Neural cell (in vitro differentiated cells): ENCODE data around the gene NFASC. TPM values are rescaled to one million over a fixed set of nuclear protein-coding genes. Genes with fewer than 3 reads are reported as not detected.

ENCODE experiments used
- H2AFZ ChIP-seq: fragments of 200-600, 300-800 bp; sonication (generic), shearing (Covaris generic); 2 replicates; pipeline ENCODE4 v1.6.0; 2014; ENCODE audit warnings: low read depth, mild to moderate bottlenecking, antibody characterized with exemption, low read length, moderate library complexity
- H3F3A ChIP-seq: fragments of 200-600 bp; shearing (Covaris generic); 2 replicates; pipeline ENCODE4 v1.6.1; 2016; ENCODE audit warnings: mild to moderate bottlenecking, moderate library complexity, mixed read lengths, antibody characterized with exemption, low read length; ENCODE audit not compliant: insufficient read depth, poor library complexity, severe bottlenecking
- H3K27ac ChIP-seq: fragments of 200-600, 300-800 bp; sonication (generic), shearing (Covaris generic); 2 replicates; pipeline ENCODE4 v1.5.1; 2014; ENCODE audit warnings: mild to moderate bottlenecking, low read length, moderate library complexity
- H3K27me3 ChIP-seq: fragments of 300-800, 200-600 bp; sonication (generic), shearing (Covaris generic); 2 replicates; pipeline ENCODE4 v1.6.0; 2014; ENCODE audit warnings: mild to moderate bottlenecking, low read depth, low read length, moderate library complexity; ENCODE audit not compliant: insufficient read depth
- H3K36me3 ChIP-seq: fragments of 300-800, 200-600 bp; sonication (generic), shearing (Covaris generic); 2 replicates; pipeline ENCODE4 v1.5.1; 2014; ENCODE audit warnings: mild to moderate bottlenecking, antibody characterized with exemption, low read length, moderate library complexity; ENCODE audit not compliant: insufficient read depth
- H3K4me2 ChIP-seq: fragments of 300-800, 200-600 bp; sonication (generic), shearing (Covaris generic); 2 replicates; pipeline ENCODE4 v1.6.0; 2014; ENCODE audit warnings: mild to moderate bottlenecking, low read length
- H3K4me3 ChIP-seq: fragments of 300-800, 200-600 bp; sonication (generic), shearing (Covaris generic); 2 replicates; pipeline ENCODE4 v1.5.1; 2014; ENCODE audit warnings: mild to moderate bottlenecking, low read length, moderate library complexity
- H3K79me2 ChIP-seq: fragments of 200-600 bp; shearing (Covaris generic); replicated peaks from 2 replicates; pipeline ENCODE4 v1.6.0; 2014; ENCODE audit warnings: mild to moderate bottlenecking, low read length, moderate library complexity; ENCODE audit not compliant: insufficient read depth
- H3K9ac ChIP-seq: fragments of 300-800, 200-600 bp; sonication (generic), shearing (Covaris generic); 2 replicates; pipeline ENCODE4 v1.6.1; 2016; ENCODE audit warnings: mild to moderate bottlenecking, low read length, mixed read lengths
- H3K9me2 ChIP-seq: fragments of 200-600 bp; shearing (Covaris generic); 2 replicates; pipeline ENCODE4 v1.6.1; 2016; ENCODE audit warnings: mild to moderate bottlenecking, low read length, mixed read lengths; ENCODE audit not compliant: insufficient read depth
- H3K9me3 ChIP-seq: fragments of 200-600, 300-800 bp; sonication (generic), shearing (Covaris generic); 2 replicates; pipeline ENCODE4 v1.6.1; 2016; ENCODE audit warnings: mild to moderate bottlenecking, mixed run types, low read length, moderate library complexity, mixed read lengths
- H4K20me1 ChIP-seq: fragments of 200-600 bp; shearing (Covaris generic); 2 replicates; pipeline ENCODE4 v1.6.1; 2016; ENCODE audit warnings: mild to moderate bottlenecking, mixed run types; ENCODE audit not compliant: insufficient read depth
- EP300 ChIP-seq: fragments of 450-650 bp; conservative IDR thresholded peaks from 2 replicates; pipeline ENCODE4 v1.6.1; 2014; ENCODE audit warnings: antibody characterized with exemption, mild to moderate bottlenecking, moderate library complexity; ENCODE audit not compliant: poor library complexity, severe bottlenecking
- EZH2 ChIP-seq: fragments of 200-600, 300-800 bp; shearing (Covaris generic), sonication (generic); IDR thresholded peaks from 2 replicates; pipeline ENCODE4 v1.6.1; 2014; ENCODE audit warnings: antibody characterized with exemption, low read length, borderline replicate concordance, mild to moderate bottlenecking; ENCODE audit not compliant: insufficient read depth, poor library complexity, severe bottlenecking
- MXI1 ChIP-seq: fragments of 450-650 bp; conservative IDR thresholded peaks from 2 replicates; pipeline ENCODE4 v1.6.1; 2014; ENCODE audit warnings: antibody characterized with exemption, mild to moderate bottlenecking; ENCODE audit not compliant: poor library complexity, severe bottlenecking
- POLR2AphosphoS5 ChIP-seq: IDR thresholded peaks from 2 replicates; pipeline ENCODE4 v1.6.1; 2012
- RAD21 ChIP-seq: fragments of 450-650 bp; conservative IDR thresholded peaks from 2 replicates; pipeline ENCODE4 v1.6.1; 2014; ENCODE audit warnings: antibody characterized with exemption, mild to moderate bottlenecking, moderate library complexity
- SMC3 ChIP-seq: fragments of 450-650 bp; conservative IDR thresholded peaks from 2 replicates; pipeline ENCODE4 v1.6.1; 2014; ENCODE audit warnings: antibody characterized with exemption, mild to moderate bottlenecking, moderate library complexity; ENCODE audit not compliant: poor library complexity
- TAF1 ChIP-seq: IDR thresholded peaks from 2 replicates; pipeline ENCODE4 v1.6.1; 2012; ENCODE audit warnings: low read depth
- polyA plus RNA-seq: library from polyadenylated mRNA; depleted of rRNA; stranded (reverse); fragments of >200 nt; gene quantifications from 2 replicates; pipeline ENCODE4 v1.2.3, GENCODE V29; 2014
- TF ChIP-seq, protein P1 (sequence below): IDR thresholded peaks from 2 replicates; pipeline ENCODE4 v1.6.1; 2012; ENCODE audit warnings: borderline replicate concordance
- TF ChIP-seq, protein P2 (sequence below): fragments of 450-650 bp; IDR thresholded peaks from 2 replicates; pipeline ENCODE4 v1.5.1; 2014; ENCODE audit warnings: antibody characterized with exemption, mild to moderate bottlenecking, moderate library complexity; ENCODE audit not compliant: poor library complexity, severe bottlenecking

NFASC gene
- polyA plus RNA-seq, 1 donor from 2014 or later = 23.9 TPM

DNA sequence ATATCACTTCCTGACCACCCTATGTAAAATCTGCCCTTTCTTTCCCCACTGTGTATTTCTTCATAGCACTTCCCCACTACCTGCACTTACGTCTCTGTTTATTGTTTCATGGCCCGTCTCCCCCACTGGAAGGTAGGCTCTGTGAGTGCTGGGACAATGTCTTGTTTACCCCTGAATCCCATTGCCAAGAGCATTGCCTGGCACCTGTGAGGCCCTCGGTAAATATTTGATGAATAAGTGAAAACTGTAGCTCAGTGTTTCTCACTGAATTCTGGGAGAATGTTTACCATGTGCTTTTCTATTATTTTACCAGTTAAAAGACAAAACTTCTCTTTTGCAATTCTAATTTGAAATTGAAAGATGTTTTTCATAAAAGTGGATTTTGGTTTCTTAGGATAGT is 11.8 kb downstream of the NFASC start:
- TF ChIP-seq, protein P1, sequence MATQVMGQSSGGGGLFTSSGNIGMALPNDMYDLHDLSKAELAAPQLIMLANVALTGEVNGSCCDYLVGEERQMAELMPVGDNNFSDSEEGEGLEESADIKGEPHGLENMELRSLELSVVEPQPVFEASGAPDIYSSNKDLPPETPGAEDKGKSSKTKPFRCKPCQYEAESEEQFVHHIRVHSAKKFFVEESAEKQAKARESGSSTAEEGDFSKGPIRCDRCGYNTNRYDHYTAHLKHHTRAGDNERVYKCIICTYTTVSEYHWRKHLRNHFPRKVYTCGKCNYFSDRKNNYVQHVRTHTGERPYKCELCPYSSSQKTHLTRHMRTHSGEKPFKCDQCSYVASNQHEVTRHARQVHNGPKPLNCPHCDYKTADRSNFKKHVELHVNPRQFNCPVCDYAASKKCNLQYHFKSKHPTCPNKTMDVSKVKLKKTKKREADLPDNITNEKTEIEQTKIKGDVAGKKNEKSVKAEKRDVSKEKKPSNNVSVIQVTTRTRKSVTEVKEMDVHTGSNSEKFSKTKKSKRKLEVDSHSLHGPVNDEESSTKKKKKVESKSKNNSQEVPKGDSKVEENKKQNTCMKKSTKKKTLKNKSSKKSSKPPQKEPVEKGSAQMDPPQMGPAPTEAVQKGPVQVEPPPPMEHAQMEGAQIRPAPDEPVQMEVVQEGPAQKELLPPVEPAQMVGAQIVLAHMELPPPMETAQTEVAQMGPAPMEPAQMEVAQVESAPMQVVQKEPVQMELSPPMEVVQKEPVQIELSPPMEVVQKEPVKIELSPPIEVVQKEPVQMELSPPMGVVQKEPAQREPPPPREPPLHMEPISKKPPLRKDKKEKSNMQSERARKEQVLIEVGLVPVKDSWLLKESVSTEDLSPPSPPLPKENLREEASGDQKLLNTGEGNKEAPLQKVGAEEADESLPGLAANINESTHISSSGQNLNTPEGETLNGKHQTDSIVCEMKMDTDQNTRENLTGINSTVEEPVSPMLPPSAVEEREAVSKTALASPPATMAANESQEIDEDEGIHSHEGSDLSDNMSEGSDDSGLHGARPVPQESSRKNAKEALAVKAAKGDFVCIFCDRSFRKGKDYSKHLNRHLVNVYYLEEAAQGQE = no peak
- TF ChIP-seq, protein P2, sequence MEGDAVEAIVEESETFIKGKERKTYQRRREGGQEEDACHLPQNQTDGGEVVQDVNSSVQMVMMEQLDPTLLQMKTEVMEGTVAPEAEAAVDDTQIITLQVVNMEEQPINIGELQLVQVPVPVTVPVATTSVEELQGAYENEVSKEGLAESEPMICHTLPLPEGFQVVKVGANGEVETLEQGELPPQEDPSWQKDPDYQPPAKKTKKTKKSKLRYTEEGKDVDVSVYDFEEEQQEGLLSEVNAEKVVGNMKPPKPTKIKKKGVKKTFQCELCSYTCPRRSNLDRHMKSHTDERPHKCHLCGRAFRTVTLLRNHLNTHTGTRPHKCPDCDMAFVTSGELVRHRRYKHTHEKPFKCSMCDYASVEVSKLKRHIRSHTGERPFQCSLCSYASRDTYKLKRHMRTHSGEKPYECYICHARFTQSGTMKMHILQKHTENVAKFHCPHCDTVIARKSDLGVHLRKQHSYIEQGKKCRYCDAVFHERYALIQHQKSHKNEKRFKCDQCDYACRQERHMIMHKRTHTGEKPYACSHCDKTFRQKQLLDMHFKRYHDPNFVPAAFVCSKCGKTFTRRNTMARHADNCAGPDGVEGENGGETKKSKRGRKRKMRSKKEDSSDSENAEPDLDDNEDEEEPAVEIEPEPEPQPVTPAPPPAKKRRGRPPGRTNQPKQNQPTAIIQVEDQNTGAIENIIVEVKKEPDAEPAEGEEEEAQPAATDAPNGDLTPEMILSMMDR = no peak
- no peak for TF ChIP-seq EP300
- no peak for TF ChIP-seq RAD21
- no peak for TF ChIP-seq POLR2AphosphoS5
- TF ChIP-seq EZH2 = no peak
- no peak for TF ChIP-seq SMC3
- no peak for TF ChIP-seq TAF1
- H3K9ac ChIP-seq = no peak overlapping the region
- no peak overlapping the region for H3K4me2 ChIP-seq
- H3K27me3 ChIP-seq = no peaks in the 10 kb centered on the region
- no peaks in the 10 kb centered on the region for H3K9me2 ChIP-seq
- H3K27ac ChIP-seq = no peak overlapping the region
- no peaks in the 10 kb centered on the region for H3K36me3 ChIP-seq
- peaks cover 6% of the 10 kb centered on the region for H4K20me1 ChIP-seq
- H3K4me3 ChIP-seq = no peak overlapping the region
- no peaks in the 10 kb centered on the region for H3K9me3 ChIP-seq
- no peaks in the 10 kb centered on the region for H3F3A ChIP-seq
- H3K79me2 ChIP-seq = peaks cover 20% of the 10 kb centered on the region
- no peak overlapping the region for H2AFZ ChIP-seq

DNA sequence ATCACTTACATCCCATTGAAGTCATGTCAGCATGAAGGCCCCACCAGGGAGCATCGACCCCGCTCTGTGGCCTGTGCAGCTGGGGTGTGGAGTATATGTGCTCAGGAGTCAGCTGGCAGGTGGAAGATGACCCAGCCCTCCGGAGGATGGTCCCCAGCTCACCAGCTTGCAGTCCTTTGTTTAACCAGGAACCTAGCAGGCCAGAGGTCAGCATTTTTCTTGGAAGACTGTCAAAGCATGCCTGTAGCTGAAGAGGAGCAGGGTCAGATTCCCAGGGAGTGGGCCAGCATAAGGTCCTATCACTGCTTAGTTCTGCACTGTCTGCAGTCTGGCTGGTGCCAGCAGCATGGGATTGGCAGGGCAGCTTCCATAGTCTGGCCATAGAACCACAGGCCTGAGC is 12.7 kb downstream of the NFASC start:
- Histone ChIP-seq H3F3A (no peaks in the 10 kb centered on the region), H3K4me2 (no peak overlapping the region), H4K20me1 (peaks cover 6% of the 10 kb centered on the region), H3K27ac (no peak overlapping the region), H3K9ac (no peak overlapping the region), H3K79me2 (peaks cover 20% of the 10 kb centered on the region), H3K9me2 (no peaks in the 10 kb centered on the region), H2AFZ (no peak overlapping the region), H3K4me3 (no peak overlapping the region), H3K36me3 (no peaks in the 10 kb centered on the region), H3K9me3 (no peaks in the 10 kb centered on the region), H3K27me3 (no peaks in the 10 kb centered on the region)
- TF ChIP-seq TAF1 (no peak), POLR2AphosphoS5 (no peak), EZH2 (no peak), MXI1 (no peak), RAD21 (no peak), EP300 (no peak), SMC3 (no peak)
- TF ChIP-seq, protein P1 = no peak
- TF ChIP-seq, protein P2 = no peak
